ENCODE data around the gene CDK16. TPM values are rescaled to one million over a fixed set of nuclear protein-coding genes. Genes with fewer than 3 reads are reported as not detected.

CDK16 gene
- total and polyA plus RNA-seq, 11 donors, result 100 to 209 (median 142) TPM

DNA sequence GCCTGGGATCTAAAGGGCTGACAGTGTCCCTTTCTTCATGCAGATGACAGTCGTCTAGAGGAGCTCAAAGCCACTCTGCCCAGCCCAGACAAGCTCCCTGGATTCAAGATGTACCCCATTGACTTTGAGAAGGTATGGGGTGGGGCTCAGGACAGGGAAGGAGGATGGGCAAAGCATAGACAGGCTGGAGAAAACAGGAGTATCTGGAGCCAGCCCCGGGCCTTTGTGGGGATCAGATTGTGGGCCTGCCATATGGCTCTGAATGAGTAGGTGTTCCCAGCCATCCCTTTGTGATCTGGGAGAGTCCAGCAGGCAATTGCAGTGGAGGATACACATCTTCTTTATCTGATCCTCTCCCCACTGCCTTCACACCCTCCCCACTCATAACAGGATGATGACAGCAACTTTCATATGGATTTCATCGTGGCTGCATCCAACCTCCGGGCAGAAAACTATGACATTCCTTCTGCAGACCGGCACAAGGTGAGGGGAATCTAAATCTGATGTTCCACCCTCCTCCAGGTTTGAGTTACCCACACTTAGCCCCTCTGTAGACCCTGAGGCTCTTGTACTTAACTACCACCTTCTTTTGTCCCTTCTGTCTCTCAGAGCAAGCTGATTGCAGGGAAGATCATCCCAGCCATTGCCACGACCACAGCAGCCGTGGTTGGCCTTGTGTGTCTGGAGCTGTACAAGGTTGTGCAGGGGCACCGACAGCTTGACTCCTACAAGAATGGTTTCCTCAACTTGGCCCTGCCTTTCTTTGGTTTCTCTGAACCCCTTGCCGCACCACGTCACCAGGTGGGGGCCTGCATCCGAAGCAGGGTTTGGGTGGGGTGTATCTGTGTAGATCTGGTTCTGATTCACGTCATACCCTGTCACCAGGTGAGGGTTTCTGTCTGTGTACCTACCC is 5.8 kb upstream of the CDK16 start:
- no peak overlapping the region for H3K27ac ChIP-seq
- DNase-seq (no peak), ATAC-seq (no peak)
- H3K4me3 ChIP-seq, result no peak overlapping the region
- H3K36me3 ChIP-seq, result peaks cover 0 to 93% (median 85%) of the 10 kb centered on the region in 9 donors
- H3K27me3 ChIP-seq, result no peaks in the 10 kb centered on the region
- intact Hi-C loops (cut with DNase I), result no loop called here
- 90 to 94% (median 91%) methylated on average over 12 of the region's 12 CpGs for WGBS, 4 donors
- peaks cover 0 to 13% (median 8%) of the 10 kb centered on the region in 12 donors for H3K4me1 ChIP-seq
- TF ChIP-seq CTCF (IDR thresholded peaks at IDR 0.05) (no peak), POLR2A (IDR thresholded peaks at IDR 0.05) (no peak)
- no peaks in the 10 kb centered on the region for H3K9me3 ChIP-seq

DNA sequence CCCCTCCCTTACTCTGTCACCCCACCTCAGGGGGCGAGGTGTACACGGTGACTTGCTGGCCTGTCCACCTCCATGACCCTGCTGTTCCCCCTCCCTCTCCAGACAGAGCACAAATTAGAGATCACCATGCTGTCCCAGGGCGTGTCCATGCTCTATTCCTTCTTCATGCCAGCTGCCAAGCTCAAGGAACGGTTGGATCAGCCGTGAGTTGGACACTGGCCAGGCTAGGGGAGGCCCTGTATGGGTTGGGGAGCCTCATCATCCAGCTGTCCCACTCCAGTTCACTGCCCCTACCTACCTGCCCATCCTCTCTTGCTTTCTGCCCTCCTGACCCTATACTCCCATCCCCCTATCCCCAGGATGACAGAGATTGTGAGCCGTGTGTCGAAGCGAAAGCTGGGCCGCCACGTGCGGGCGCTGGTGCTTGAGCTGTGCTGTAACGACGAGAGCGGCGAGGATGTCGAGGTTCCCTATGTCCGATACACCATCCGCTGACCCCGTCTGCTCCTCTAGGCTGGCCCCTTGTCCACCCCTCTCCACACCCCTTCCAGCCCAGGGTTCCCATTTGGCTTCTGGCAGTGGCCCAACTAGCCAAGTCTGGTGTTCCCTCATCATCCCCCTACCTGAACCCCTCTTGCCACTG is 3.9 kb upstream of the CDK16 start:
- WGBS, 4 donors, result 83 to 90% (median 87%) methylated on average over 20 of the region's 20 CpGs
- no peak for DNase-seq
- intact Hi-C loops (cut with DNase I), result no loop called here

DNA sequence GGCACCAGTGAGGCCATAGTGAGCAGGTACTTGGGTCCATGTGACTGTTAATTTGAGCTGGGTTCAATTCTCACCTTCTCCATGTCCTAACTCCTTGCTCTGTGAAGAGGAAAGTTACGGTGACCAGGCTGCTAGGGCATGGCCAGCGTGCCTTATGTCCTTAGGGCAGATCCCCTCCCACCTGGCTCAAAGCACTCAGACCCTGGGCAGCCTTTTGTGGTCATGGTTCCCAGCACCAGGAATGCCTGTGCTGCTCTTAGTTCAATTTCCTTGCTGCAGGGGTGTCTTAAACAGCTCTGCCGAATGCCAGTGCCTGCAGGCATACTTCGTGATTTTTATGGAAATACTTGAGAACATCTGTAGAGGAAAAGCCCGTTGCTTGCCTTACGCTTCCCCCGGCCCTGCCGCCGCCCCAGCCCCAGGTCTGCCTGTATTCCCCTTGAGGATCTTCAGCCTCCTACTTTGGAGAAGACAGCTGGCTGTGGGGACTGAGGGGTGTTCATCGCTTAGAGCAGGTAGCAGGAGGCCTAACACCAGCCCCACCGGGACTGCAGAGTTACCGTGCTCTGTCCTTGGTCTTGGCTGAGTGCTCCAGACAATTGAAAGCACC is 3.1 kb upstream of the CDK16 start:
- H3K4me1 ChIP-seq, result peaks cover 0 to 30% (median 14%) of the 10 kb centered on the region in 12 donors
- TF ChIP-seq POLR2A (IDR thresholded peaks at IDR 0.05) (no peak), CTCF (IDR thresholded peaks at IDR 0.05) (no peak)
- no peak overlapping the region for H3K27ac ChIP-seq
- no peak overlapping the region for H3K4me3 ChIP-seq
- H3K27me3 ChIP-seq, result no peaks in the 10 kb centered on the region
- H3K9me3 ChIP-seq, result no peaks in the 10 kb centered on the region
- DNase-seq (no peak), ATAC-seq (no peak)
- intact Hi-C loops (cut with DNase I), result no loop called here
- 84 to 93% (median 87%) methylated on average over 11 to 12 of the region's 12 CpGs for WGBS, 4 donors
- peaks cover 0 to 66% (median 59%) of the 10 kb centered on the region in 9 donors for H3K36me3 ChIP-seq

More for the DNA sequence above, 3.9 kb upstream of the CDK16 start:
- Histone ChIP-seq H3K27me3 (no peaks in the 10 kb centered on the region), H3K27ac (no peak overlapping the region), H3K36me3 (peaks cover 0 to 74% (median 68%) of the 10 kb centered on the region in 9 donors), H3K4me1 (peaks cover 0 to 22% (median 7%) of the 10 kb centered on the region in 12 donors), H3K4me3 (no peak overlapping the region), H3K9me3 (no peaks in the 10 kb centered on the region)
- no peak for ATAC-seq
- TF ChIP-seq CTCF (IDR thresholded peaks at IDR 0.05) (no peak), POLR2A (IDR thresholded peaks at IDR 0.05) (no peak)

All from heart left ventricle (tissue), 16 donors.